CD4-positive, alpha-beta T cell treated with Interleukin-21 for 1 hour (primary cell): ENCODE results near the gene PTPRD.

Experiments
- DNase-seq: peaks from one replicate; pipeline ENCODE4 v3.0.0-alpha.2; 2020

Gene PTPRD

GRCh38 chr9:8600914-8601680 is 2011.7 kb downstream of the PTPRD start:
- no peak for DNase-seq

- no peak for DNase-seq
These were observed 2012.9 kb downstream of the PTPRD start for GRCh38 chr9:8599937-8600336.

GRCh38 chr9:8589476-8589875 is 2023.3 kb downstream of the PTPRD start:
- no peak for DNase-seq

- DNase-seq: no peak
These were observed 2027.8 kb downstream of the PTPRD start for GRCh38 chr9:8585036-8585435.

- DNase-seq: no peak
These were observed 2033.1 kb downstream of the PTPRD start for GRCh38 chr9:8579661-8580060.

- no peak for DNase-seq
These were observed 2036.1 kb downstream of the PTPRD start for GRCh38 chr9:8576741-8577140.

- no peak for DNase-seq
These were observed 2038.0 kb downstream of the PTPRD start for GRCh38 chr9:8574846-8575245.

GRCh38 chr9:8572209-8572608 is 2040.6 kb downstream of the PTPRD start:
- DNase-seq: no peak

GRCh38 chr9:8571643-8572042 is 2041.2 kb downstream of the PTPRD start:
- no peak for DNase-seq

- DNase-seq: no peak
These were observed 2042.0 kb downstream of the PTPRD start for GRCh38 chr9:8570776-8571175.

- DNase-seq: no peak
These were observed 2043.0 kb downstream of the PTPRD start for GRCh38 chr9:8569823-8570222.

- DNase-seq: no peak
These were observed 2044.7 kb downstream of the PTPRD start for GRCh38 chr9:8567963-8568579.

GRCh38 chr9:8564960-8565359 is 2047.8 kb downstream of the PTPRD start:
- DNase-seq: no peak

- DNase-seq: no peak
These were observed 2052.0 kb downstream of the PTPRD start for GRCh38 chr9:8560560-8561525.

- DNase-seq: no peak
These were observed 2054.6 kb downstream of the PTPRD start for GRCh38 chr9:8558176-8558575.

- no peak for DNase-seq
These were observed 2056.9 kb downstream of the PTPRD start for GRCh38 chr9:8555762-8556500.

- DNase-seq: no peak
These were observed 2059.4 kb downstream of the PTPRD start for GRCh38 chr9:8553444-8553843.

- DNase-seq: no peak
These were observed 2060.1 kb downstream of the PTPRD start for GRCh38 chr9:8552732-8553131.

- DNase-seq: no peak
These were observed 2063.6 kb downstream of the PTPRD start for GRCh38 chr9:8549214-8549613.

- DNase-seq: no peak
These were observed 2069.6 kb downstream of the PTPRD start for GRCh38 chr9:8543219-8543618.

- no peak for DNase-seq
These were observed 2070.3 kb downstream of the PTPRD start for GRCh38 chr9:8542537-8542936.

- DNase-seq: no peak
These were observed 2073.1 kb downstream of the PTPRD start for GRCh38 chr9:8539681-8540197.

- DNase-seq: no peak
These were observed 2076.0 kb downstream of the PTPRD start for GRCh38 chr9:8536845-8537244.
